HCT116 (cell line): Measurements from ENCODE around the gene AGAP1. TPM values are rescaled to one million over a fixed set of nuclear protein-coding genes. Genes with fewer than 3 reads are reported as not detected.
A peak's percentile ranks its signal among the peaks of the same experiment; 100 is the strongest.

Experiments used
- ATF3 ChIP-seq: IDR thresholded peaks from 2 replicates; pipeline ENCODE4 v1.6.1; 2012
- CEBPB ChIP-seq: IDR thresholded peaks from 2 replicates; pipeline ENCODE4 v1.6.1; 2012; ENCODE audit warnings: low read depth
- CTCF ChIP-seq, 3 experiments: fragments of 200-600 bp in 1 of 3; sonication (generic) in 1 of 3; IDR thresholded peaks in 2 of 3; conservative IDR thresholded peaks in 1 of 3; 2 replicates each; pipeline ENCODE4 v1.5.1; 2012 to 2017; ENCODE audit warnings: low read depth in 2 of 3, low read length in 2 of 3, antibody characterized with exemption in 1 of 3, borderline replicate concordance in 1 of 3, control low read depth in 1 of 3, mild to moderate bottlenecking in 1 of 3, mixed read lengths in 1 of 3, mixed run types in 1 of 3, moderate library complexity in 1 of 3; ENCODE audit not compliant: insufficient read depth in 1 of 3
- ELF1 ChIP-seq: IDR thresholded peaks from 2 replicates; pipeline ENCODE4 v1.6.1; 2012; ENCODE audit warnings: low read depth, borderline replicate concordance
- EZH2phosphoT487 ChIP-seq: fragments of 200-600 bp; IDR thresholded peaks from 2 replicates; pipeline ENCODE4 v1.6.1; 2018; ENCODE audit warnings: antibody characterized with exemption, borderline replicate concordance
- FOSL1 ChIP-seq: IDR thresholded peaks from 2 replicates; pipeline ENCODE4 v1.6.1; 2012; ENCODE audit warnings: low read depth
- JUND ChIP-seq: IDR thresholded peaks from 2 replicates; pipeline ENCODE4 v1.6.1; 2012
- MAX ChIP-seq: IDR thresholded peaks from 2 replicates; pipeline ENCODE4 v1.6.1; 2012
- POLR2A ChIP-seq: IDR thresholded peaks from 2 replicates; pipeline ENCODE4 v1.7.0; 2011; ENCODE audit warnings: borderline replicate concordance; ENCODE audit not compliant: insufficient read depth, insufficient read length; ENCODE audit errors: extremely low read depth
- SRF ChIP-seq: IDR thresholded peaks from 2 replicates; pipeline ENCODE4 v1.6.1; 2012; ENCODE audit warnings: low read depth
- YY1 ChIP-seq: IDR thresholded peaks from 2 replicates; pipeline ENCODE4 v1.6.1; 2011; ENCODE audit warnings: low read length, low read depth, moderate library complexity, mild to moderate bottlenecking; ENCODE audit not compliant: insufficient replicate concordance; ENCODE audit errors: extremely low read depth
- ZBTB33 ChIP-seq: IDR thresholded peaks from 2 replicates; pipeline ENCODE4 v1.6.1; 2011; ENCODE audit warnings: mild to moderate bottlenecking, low read length, moderate library complexity; ENCODE audit not compliant: insufficient replicate concordance; ENCODE audit errors: extremely low read depth
- ZFX ChIP-seq: fragments of 450-650 bp; IDR thresholded peaks from 2 replicates; pipeline ENCODE4 v1.6.1; 2017
- total RNA-seq: library from RNA; stranded (reverse); gene quantifications from one replicate; pipeline ENCODE4 v1.2.1, GENCODE V29; 2021; ENCODE audit not compliant: unreplicated experiment

Gene AGAP1
- total RNA-seq, 1 experiment from 2014 or later = 43.8 TPM

- no peak for TF ChIP-seq CTCF (IDR thresholded peaks at IDR 0.05 in 2 of 3, conservative IDR thresholded peaks at IDR 0.05 in 1 of 3; ENCODE audit: borderline replicate concordance in 1 of 3, insufficient read depth in 1 of 3, low read depth in 2 of 3, low read length in 2 of 3)
- TF ChIP-seq POLR2A = no peak
- TF ChIP-seq ZBTB33 = no peak
- TF ChIP-seq EZH2phosphoT487 = no peak
- peak; percentile 97 for TF ChIP-seq CEBPB
- TF ChIP-seq JUND = peak; percentile 90
- no peak for TF ChIP-seq ELF1
- TF ChIP-seq ATF3 = peak; percentile 81
- TF ChIP-seq YY1 = no peak
- TF ChIP-seq MAX = peak; percentile 93
- TF ChIP-seq ZFX = no peak
- TF ChIP-seq SRF = no peak
- peak; percentile 91 for TF ChIP-seq FOSL1
Measured at GRCh38 chr2:236078297-236079255, 584.7 kb downstream of the AGAP1 start (continued).
